Esophagus squamous epithelium (tissue), 5 donors: Measurements from ENCODE around the gene KRTAP10-2. TPM values are rescaled to one million over a fixed set of nuclear protein-coding genes. Genes with fewer than 3 reads are reported as not detected.

Experiments used
- DNase-seq: peaks from one replicate; lab custom pipeline; 2025; lab: John Stamatoyannopoulos, UW
- H3K27ac ChIP-seq, 4 donors: fragments of 200-600 bp; sonication (generic); one replicate each; pipeline ENCODE4 v1.5.1; 2016 to 2019; ENCODE audit warnings: mild to moderate bottlenecking in 1 of 4
- H3K27me3 ChIP-seq, 4 donors: fragments of 200-600 bp; sonication (generic); 1 replicate in 3 of 4; 2 replicates in 1 of 4; pipeline versions ENCODE4 v1.5.1 to v1.6.0; 2017 to 2021; ENCODE audit warnings: antibody characterized with exemption in 1 of 4
- H3K36me3 ChIP-seq, 3 donors: fragments of 200-600 bp; sonication (generic); one replicate each; pipeline ENCODE4 v1.5.1; 2016 to 2019
- H3K4me1 ChIP-seq, 3 donors: fragments of 200-600 bp; sonication (generic); one replicate each; pipeline ENCODE4 v1.5.1; 2017 to 2019
- H3K4me3 ChIP-seq, 4 donors: fragments of 200-600 bp; sonication (generic); 1 replicate in 3 of 4; 2 replicates in 1 of 4; pipeline ENCODE4 v1.5.1; 2016 to 2019; ENCODE audit warnings: mild to moderate bottlenecking in 2 of 4, moderate library complexity in 1 of 4
- H3K9me3 ChIP-seq, 3 donors: fragments of 200-600 bp; sonication (generic); one replicate each; pipeline ENCODE4 v1.5.1; 2016 to 2019
- CTCF ChIP-seq, 6 experiments: fragments of 450-650 bp in 4 of 6; fragments of 200-600 bp in 2 of 6; sonication (generic) in 2 of 6; IDR thresholded peaks; one replicate each; pipeline ENCODE4 v1.5.1; 2016 to 2019; ENCODE audit warnings: antibody characterized with exemption in 6 of 6, mild to moderate bottlenecking in 4 of 6, moderate library complexity in 4 of 6
- POLR2A ChIP-seq, 4 donors: fragments of 450-650 bp; IDR thresholded peaks; one replicate each; pipeline ENCODE4 v1.6.1; 2017; ENCODE audit warnings: antibody characterized with exemption in 4 of 4, mild to moderate bottlenecking in 4 of 4, moderate library complexity in 3 of 4
- WGBS, 2 donors: methylation state at CpG; one replicate each; pipeline ENCODE4 v1.1.5; 2018; 5-methylcytosine and 5-hydroxymethylcytosine counted together
- intact Hi-C: fragments of 100-400 bp; cut with DNase I; formaldehyde crosslinking; loops from one replicate; pipeline ENCODE4 v1.15.0; 2022
- total RNA-seq, 4 donors: library from RNA; depleted of rRNA; stranded (reverse); fragments of >200 nt; gene quantifications; one replicate each; pipeline ENCODE4 v1.1.0, GENCODE V29; 2016
- donor health status: DM: yes; HTN: yes; CAD: no.

The KRTAP10-2 gene
- total RNA-seq, 4 donors from 2014 or later = not detected

- Histone ChIP-seq H3K36me3 (no peaks in the 10 kb centered on the region), H3K4me3 (no peak overlapping the region), H3K27me3 (peaks cover 0 to 22% (median 0%) of the 10 kb centered on the region in 4 donors), H3K4me1 (no peaks in the 10 kb centered on the region), H3K27ac (no peak overlapping the region), H3K9me3 (peaks cover 0 to 31% (median 0%) of the 10 kb centered on the region in 3 donors)
- no peak for TF ChIP-seq CTCF (IDR thresholded peaks at IDR 0.05)
- no peak for TF ChIP-seq POLR2A (IDR thresholded peaks at IDR 0.05)
- intact Hi-C loops = no loop called here
- DNase-seq = no peak
- 70 to 86% methylated on average over 1 of the region's 1 CpG for whole genome bisulfite sequencing, 2 donors
Measured at GRCh38 chr21:44542716-44543115, 8.6 kb downstream of the KRTAP10-2 start.

- peaks cover 0 to 20% (median 0%) of the 10 kb centered on the region in 3 donors for H3K9me3 ChIP-seq
- intact Hi-C loops = no loop called here
- no peak overlapping the region for H3K4me3 ChIP-seq
- no peak overlapping the region for H3K27ac ChIP-seq
- peaks cover 0 to 19% (median 0%) of the 10 kb centered on the region in 4 donors for H3K27me3 ChIP-seq
- no peaks in the 10 kb centered on the region for H3K4me1 ChIP-seq
- no peak for DNase-seq
- TF ChIP-seq CTCF (IDR thresholded peaks at IDR 0.05) (no peak), POLR2A (IDR thresholded peaks at IDR 0.05) (no peak)
- H3K36me3 ChIP-seq = no peaks in the 10 kb centered on the region
- 74 to 81% methylated on average over 10 to 11 of the region's 11 CpGs for WGBS, 2 donors
Measured at GRCh38 chr21:44540741-44541288, 10.5 kb downstream of the KRTAP10-2 start.

GRCh38 chr21:44539991-44540666, 11.2 kb downstream of the KRTAP10-2 start, which contains the start of gene KRTAP10-1:
KRTAP10-1 (minus strand) TSS chr21:44540195; CDS start chr21:44540150, 45 bp downstream.
- no peak for TF ChIP-seq POLR2A (IDR thresholded peaks at IDR 0.05)
- TF ChIP-seq CTCF (IDR thresholded peaks at IDR 0.05) = no peak
- peaks cover 0 to 20% (median 0%) of the 10 kb centered on the region in 3 donors for H3K9me3 ChIP-seq
- no peak within 1 kb of the TSS for H3K4me3 ChIP-seq
- 63 to 74% methylated on average over 6 to 15 of the region's 21 CpGs for WGBS, 2 donors
- H3K36me3 ChIP-seq = no peaks in the 10 kb centered on the region
- intact Hi-C loops = no loop called here
- no peaks in the 10 kb centered on the region for H3K4me1 ChIP-seq
- H3K27me3 ChIP-seq = peaks cover 0 to 19% (median 0%) of the 10 kb centered on the region in 4 donors
- no peak within 1 kb of the TSS for H3K27ac ChIP-seq
- DNase-seq = no peak

GRCh38 chr21:44539046-44539445, 12.3 kb downstream of the KRTAP10-2 start:
- H3K36me3 ChIP-seq = no peaks in the 10 kb centered on the region
- no peaks in the 10 kb centered on the region for H3K4me1 ChIP-seq
- WGBS, 2 donors = 60 to 65% methylated on average over 2 to 14 of the region's 14 CpGs
- intact Hi-C loops = no loop called here
- H3K27ac ChIP-seq = no peak overlapping the region
- H3K27me3 ChIP-seq = peaks cover 0 to 19% (median 0%) of the 10 kb centered on the region in 4 donors
- no peak overlapping the region for H3K4me3 ChIP-seq
- no peak for DNase-seq
- peaks cover 0 to 20% (median 0%) of the 10 kb centered on the region in 3 donors for H3K9me3 ChIP-seq
- TF ChIP-seq POLR2A (IDR thresholded peaks at IDR 0.05) (no peak), CTCF (IDR thresholded peaks at IDR 0.05) (no peak)
